ENCODE data around the gene RPA1.

The RPA1 gene

DNA sequence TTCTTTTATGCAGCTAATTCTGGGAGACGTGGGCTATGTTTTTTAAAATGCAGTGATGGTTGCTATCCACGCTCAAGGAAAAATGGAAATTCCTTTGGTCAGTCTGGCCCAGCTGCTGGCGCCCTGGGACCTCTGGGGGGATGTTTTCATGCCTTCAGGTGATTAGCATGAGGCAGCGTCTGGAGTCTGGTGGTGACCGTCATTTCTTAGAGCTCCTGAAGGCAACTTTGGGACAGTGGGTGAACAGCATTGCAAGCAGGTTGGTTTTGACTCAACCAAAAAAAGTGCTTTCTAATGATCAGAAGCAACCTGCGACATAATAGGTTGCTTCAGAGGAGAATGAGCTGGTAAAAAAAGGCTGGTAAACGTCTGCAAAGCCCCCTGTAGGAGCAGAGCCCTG, 82.3 kb downstream of the RPA1 start:
- no peak for DNase-seq

DNA sequence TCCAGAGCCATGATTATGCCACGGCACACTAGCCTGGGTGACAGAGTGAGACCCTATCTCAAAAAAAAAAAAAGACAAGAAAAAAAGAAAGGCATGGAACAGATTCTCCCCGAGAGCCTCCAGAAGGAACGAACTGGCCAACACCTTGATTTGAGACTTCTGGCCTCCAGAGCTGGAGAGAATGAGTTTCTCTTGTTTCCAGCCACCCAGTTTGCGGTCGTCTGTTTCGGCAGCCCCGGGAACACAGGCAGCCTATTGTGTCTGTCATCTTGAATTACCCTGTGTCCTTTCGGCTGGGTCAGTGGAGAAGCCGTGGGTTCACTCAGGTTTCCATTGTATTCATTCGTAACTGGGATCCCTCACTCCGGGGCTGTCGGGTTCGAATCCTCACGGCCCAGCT, 83.9 kb downstream of the RPA1 start:
- DNase-seq = no peak

DNA sequence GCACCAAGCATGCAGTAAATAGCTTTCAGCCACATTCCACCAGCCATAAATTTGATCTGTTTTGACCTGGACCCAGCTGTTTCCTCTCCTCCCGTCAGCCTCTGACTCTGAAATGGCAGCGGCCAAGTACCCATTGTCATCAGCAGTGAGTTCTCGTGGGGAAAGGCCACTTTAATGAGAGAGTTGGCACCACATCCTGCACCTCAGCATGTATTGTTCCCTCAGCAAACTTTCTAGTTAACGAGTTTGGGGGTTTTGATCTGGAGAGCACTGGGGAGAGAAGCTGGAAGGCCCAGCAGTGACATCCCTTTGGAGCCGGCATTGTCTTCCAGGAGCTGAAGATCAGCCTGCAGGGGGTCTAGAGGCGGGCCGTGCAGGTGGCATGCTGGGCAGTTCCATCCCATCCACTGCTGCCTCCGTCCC, 84.9 kb downstream of the RPA1 start:
- peak; percentile 26 for DNase-seq

DNA sequence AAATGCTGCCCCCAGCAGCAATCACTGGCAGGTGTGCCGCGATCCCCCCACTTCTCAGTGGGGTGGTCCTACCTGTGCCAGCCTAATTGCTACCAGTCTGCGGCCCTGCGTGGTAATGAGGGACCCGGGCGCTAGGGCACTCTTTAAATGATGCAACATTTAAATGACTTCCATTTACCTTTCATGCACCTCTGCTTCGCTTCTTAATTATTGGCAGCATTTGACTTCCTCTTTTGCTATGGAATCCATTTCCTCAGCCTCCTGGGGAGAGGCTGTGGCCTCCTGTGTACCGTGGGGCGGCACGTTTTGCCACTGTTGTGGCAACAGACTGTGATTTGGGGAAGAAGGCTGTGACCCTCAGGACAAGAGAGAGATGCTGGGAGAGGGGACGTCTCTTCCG, 86.1 kb downstream of the RPA1 start:
- DNase-seq = no peak

DNA sequence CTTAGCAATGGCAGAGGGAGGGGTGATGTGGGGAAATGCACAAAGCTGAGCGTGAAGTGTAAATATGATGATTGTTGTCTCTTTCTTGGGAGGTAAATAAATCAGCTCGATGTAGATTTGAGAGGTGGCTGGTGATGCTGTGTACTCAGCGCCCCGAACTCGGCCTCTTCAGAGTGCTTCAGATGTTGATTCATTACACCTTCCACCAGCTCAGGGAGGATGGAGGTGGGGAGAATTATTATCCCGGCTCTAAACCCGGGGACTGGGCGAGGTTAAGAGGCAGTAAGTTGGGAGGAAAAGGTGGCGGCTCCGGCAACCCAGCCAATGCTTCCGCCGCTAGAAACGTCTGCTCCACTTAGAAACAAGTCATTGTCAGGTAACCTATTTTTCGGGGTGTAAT, 86.5 kb downstream of the RPA1 start:
- peak; percentile 59 for DNase-seq

DNA sequence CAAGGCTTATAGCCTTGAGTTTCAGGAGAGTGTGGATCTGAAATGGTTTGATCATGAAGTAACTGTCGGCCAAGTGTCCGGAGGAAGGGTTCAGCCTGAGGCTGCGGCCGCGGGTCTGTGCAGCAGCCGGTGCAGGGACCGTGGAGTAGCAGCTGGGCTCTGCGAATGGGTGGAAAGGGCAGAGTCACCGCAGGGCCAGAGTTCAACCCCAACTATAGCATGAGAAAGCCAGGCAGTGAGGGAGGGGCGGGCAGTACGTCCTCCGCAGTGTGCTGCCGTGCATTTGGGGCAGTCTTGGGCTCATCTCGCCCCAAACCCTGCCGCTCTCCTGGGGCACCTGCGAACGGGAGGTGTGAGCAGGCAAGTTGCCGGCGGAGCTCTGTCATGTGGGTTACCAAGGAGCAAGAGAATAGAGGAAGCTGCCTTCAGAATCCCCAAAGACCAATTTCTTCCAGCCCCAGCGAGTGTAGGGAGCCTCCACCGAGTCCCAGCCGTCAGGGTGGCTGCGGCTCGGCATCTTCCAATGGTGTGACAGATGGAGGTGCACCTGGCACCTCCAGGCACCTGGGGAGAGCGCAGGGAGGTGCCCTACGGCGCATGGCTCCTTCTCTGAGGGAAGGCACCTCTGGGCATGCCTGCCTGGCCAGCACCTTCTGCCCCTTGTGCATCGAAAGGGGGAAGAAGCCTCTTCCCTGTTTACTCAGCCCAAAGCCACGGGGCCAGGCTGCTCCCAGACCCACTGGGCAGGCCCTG, 87.3 kb downstream of the RPA1 start:
- peak; percentile 96 for DNase-seq

DNA sequence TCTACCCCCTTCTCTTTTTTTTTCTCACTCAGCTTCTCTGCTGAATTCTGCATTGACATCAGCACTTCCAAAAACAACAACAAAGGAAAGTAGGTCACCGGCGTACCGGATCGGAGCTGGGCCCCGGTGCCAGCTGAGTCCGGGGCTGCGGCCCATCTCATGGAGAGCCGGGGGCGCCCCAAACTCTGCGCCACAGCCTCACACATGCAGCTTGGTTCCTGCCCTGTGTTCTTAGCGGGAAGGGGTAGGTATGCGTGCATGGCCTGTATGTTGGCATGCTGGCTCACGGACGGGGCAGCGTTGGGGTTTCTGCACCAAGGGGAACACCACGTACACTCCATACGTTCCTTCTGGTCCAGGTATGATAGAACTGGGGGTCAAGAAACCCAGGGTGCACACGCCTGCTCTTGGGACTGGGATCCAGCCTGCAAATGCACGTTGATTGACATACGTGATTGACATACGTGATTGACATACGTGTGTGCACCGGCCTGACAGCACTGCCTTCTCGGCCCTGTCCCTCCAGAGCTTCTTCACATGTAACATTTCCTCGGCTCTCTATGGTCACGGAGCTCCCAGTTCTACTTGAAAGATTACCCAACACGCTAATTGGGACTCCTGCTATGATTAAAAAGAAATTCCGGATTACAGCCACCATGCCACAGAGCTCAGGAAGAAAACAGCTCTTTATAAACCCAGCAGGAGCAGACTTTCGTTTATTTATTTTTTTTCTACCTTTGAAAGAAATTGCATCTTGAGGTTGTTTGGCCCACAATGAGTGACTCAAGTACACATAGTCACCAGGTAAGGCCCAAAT, 88.7 kb downstream of the RPA1 start:
- no peak for DNase-seq

DNA sequence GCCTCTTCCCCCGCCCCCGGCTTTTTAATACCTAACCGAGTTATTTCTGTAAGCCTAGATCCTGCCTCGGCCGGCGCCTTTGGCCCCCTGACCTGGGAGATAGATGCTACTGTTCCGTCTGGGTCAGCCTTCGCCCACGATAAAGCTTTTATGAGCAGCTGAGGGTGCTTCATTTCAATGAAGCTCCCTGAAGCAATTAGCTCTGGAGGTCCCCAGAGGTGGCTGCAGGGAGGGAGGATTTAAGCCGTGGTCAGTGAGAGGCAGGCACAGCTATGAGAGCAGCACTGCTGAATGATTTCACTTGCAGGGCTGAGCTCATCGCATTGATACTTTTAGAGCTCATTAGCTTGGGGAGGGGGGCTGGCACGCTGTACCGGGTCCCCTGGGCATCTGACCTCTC, 89.4 kb downstream of the RPA1 start:
- no peak for DNase-seq

DNA sequence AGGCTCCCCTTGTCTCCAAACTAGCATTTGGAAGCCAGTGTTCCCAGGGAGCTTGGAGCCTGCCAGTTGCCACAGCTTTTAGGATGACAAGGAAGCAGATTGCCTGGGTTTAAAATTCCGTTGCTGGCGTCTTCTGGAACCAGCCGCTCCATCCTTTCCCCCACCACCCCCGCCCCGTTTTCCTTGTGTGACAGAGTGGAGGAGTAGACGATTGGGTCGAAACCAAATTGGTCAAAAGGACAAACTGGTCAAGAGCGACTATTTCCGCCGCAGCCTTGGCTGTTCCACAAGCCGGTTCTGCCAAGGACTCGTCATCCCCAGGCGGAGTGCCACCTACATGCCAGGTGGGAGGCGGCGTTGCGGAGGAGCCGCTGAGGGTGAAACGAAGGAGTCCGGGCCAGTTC, 91.1 kb downstream of the RPA1 start:
- no peak for DNase-seq

DNA sequence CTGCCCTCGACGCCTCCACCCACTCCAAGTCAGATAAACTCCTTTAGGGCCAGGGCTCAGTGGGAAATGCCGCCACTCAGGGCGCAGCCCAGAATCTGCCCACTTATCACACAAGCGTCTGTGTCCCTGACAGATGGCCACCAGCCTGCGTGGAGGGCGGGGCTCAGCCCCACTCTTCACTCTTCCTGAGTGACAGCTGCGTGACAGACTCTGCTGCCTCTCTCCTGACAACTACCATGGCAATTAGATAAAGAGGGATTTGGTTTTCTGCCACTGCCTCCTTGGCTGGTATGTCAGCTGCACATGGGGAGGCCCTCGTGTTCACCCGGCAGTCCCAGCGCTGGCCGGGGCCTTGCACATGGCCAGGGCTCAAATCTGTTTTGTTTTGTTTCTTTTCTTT, 99.2 kb downstream of the RPA1 start:
- DNase-seq = peak; percentile 82

DNA sequence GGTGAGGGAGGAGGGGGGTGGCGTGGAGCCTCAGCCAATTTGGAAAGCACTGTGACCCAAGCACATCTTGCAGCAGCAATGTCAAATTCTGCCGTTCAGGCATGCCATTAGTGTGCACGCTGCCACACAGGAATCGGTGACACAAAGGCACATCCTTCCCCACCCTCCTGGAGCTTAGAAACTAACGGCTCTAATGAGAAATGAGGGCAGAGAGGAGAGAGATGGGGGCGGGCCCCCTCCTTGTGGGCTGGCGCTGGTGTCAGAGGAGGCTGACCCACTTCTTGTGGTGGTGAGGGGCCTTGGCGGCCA, 100.5 kb downstream of the RPA1 start:
- no peak for DNase-seq

DNA sequence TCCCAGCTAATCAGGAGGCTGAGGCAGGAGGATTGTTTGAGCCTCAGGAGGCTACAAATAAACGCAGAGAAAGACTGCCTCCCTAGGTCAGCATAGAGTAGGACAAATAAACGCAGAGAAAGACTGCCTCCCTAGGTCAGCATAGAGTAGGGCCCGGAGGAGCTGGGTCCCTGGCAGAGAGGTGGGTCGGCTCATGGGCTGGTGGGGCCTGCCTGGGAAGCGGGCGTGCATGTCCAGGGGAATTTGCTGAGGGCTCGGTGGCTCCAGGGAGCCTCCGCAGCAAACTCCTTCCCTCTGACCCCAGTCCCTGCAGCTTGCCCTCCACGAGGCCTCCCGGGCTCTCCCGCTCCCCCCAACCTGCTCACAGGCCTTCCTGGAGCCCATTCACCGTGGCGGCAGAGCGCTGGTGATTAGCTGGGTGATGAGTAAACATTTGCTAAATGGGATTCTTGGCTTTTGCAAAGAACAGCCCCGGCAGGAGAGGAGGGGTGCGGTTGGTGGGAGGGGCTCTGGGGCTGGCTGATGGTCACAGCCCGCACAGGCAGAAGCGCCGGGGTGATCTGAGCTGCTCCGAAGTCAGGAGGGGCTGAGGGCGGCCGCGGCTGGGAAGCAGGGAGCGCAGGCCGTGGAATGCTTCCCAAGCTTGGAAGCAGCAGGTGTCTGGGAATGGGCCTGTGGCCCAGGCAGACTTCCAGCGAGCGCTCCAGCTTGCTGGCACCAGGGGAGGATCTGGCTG, 102.2 kb downstream of the RPA1 start:
- DNase-seq = peak; percentile 41

DNA sequence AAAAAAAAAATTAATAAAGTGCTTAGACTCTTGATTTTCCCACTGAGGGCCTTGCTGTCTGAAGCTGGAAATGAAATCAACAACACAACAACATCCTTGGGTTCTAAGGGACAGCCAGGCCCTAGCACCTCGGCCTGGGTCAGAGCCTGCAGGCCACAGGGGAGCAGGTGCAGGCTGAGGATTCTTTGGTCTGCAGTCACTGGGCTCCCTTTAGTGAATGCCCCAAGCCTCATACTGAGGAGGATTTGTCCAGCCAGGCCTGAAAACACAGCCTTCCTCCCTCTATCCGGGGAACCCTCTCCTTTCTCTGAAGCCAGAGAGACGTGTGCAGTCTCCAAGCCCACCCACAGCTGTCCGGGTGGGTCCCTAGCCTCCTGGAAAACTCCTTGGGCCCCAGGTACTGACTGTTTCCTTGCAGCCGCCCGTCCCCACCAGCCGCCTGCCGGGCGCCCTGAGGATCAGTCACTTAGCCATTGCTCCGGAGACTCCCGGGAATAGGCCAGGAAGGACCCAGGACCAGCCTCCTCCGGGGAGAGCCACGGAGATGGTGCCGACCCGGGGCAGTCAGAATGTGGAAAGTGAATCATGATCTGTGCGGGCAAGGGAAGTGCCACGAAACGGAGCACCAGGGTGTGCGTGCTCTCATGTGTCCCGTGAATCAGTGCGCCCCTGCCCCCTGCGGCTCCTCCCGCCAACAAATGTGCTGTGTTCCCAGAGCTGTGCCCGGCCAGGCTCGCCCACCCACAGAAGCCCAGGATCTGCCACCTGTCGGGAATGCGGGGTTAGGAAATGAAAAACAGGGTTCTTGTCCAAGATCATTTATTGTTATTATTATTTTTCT, 104.3 kb downstream of the RPA1 start:
- no peak for DNase-seq

DNA sequence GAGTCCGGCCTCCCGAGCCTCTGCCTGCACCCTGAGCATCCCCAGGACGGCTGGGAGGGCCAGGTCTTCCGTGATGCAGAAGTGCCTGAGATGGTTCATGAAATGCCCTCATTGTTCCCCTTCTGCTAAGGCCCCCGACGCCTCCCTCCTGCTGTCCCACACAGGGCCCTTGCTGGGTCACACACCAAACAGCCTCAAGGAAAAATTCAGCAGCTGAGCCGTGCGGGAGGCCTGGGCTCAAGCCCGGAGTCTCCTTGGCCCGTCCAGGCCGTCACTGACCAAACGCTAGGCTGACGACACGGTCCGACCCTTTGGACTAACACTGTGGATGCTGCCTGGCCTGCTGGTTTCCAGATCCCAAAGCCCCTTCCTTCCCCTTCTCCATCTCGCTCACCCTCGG, 105.1 kb downstream of the RPA1 start:
- DNase-seq = no peak

DNA sequence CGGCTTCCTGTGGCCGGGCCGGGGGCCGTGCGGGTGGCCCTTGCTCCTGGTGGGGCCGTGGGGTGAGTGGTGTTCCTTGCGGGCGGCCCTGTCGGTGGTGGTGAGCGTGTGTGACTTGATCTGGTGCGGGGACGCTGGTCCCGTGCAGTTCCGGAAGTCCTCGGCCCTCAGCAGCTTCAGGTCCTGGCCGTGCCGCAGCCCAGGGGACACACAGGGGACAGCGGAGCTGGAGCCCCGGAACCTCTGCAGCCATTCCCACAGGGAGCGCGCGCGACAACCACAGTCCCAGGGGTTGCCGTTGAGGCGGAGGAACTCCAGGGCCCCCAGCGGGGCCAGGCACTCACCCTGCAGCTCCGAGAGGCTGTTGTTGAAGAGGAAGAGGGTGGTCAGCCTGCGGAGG, 107.0 kb downstream of the RPA1 start:
- DNase-seq = no peak

DNA sequence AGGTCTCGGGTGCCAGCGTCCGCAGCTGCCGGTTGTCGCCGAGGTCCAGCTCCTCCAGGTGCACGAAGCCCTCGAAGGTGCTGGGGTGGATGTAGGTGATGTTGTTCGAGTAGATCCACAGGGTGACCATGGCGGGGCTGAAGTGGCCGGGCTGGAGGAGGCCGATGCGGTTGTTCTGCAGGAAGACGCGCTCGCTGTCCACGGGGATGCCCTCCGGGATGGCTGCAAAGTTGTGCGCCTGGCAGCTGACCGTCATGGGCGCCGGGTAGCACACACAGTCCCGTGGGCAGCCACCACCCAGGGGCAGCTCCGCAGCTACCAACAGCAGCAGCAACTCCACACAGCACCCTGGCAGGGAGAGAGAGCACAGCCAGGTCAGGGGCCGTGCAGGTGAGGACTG, 107.7 kb downstream of the RPA1 start:
- DNase-seq = no peak

DNA sequence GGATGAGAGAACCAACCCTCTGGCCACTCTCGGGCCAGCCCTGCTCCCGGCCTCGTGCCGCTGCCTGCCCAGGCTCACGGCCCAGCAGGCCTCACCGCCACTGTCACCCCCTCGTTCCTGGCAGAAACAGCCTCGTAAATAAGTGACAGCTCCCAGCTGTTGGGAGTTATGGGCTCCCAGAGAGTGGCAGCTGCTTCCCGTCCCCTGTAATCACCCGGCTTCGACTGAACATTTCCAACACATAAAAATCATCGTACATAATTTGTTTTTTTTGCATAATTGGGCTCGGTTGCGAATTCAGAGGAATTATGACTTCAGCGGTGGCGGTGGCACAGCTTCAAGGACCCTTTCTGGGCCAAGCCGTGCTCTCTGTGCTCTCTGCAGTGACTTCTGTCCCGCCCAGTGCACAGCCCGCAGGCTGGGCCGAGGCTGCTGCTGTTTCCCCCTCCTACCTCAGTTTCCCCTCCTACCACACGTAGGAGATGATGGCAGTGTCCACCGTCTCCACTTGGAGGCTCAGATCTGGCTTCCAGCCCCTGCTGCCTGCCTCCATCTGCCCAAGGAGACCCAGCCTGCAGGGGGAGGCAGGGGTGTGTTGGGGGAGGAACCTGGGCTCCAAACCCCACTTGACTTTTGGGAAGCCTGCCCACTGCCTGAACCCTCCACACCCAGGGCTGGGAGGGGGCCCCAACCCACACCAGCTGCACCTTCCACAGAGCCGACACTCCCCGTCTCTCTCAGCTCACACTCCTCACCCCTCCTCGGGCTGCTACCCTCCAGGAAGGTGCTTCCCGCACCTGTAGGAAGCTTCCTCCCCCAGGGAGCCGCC, 110.4 kb downstream of the RPA1 start:
- peak; percentile 82 for DNase-seq

DNA sequence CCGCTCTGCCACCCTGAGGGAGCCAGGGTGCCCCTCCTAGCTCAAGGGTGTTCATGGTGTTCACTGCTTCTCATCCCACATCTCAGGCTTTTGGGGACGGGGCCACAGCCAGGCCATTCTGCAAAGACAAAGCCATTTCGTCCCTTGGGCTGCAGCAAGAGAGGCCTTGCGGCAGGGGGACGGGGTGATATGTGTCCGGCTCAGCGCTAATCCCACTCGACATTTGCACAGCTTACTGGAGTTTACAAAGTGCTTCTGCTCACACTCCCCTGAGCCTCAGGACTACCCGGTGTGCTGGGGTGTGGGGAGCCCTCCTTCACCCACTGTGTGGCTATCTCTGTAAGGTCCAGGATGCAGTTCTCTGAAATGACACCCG, 111.0 kb downstream of the RPA1 start:
- DNase-seq = no peak

DNA sequence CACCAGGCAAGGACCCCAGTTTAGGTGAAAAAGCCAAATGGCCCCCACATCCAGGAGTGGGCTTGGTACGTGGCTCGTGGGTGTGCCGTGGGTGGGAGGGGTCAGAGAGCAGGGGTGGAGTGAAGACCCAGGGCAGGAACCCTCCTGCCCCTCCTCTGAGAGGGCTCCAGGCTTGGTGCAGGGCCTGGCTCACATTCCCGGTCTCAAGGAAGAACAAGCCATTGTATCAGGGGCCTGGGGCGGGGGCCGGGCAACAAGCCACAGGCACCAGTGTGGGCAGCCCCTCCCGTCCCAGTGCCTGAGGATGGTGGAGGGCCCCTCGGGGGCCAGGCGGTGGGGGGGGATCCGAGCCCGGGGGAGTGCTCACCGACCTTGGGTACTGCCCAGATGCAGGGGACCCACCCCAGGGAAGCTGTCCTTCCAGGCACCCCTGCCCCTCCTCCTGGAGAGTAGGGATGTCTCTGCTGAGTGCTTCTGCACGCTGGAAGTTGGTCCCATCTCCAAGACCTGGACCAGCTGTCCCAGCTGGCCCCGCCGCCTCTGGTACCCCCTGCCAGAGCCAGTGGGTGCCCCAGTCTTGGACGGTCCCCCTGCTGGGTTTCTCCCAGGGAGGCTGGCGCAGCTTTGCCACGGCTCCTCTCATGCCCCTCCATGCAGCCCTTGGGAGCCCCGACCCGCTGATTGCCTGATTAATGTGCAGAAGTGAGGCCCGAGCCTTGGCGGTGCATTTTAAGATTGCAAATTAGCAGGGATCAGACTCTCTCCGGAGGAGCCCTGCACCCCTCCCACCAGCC, 111.7 kb downstream of the RPA1 start:
- DNase-seq = no peak

DNA sequence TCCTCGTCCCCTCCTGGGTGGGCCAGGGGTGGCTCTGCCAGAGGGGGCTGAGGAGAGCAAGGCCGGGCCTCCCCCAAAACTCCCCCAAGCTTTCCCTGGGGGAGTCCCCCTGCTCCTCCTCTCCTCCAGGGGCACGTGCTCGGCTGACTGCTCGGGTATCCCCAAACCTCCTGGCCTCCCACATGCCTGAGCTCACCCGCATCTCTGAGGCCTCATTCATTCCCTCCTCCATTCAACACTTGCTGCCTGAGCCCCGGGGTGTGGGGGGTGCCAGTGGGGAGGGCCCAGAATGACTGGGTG, 112.2 kb downstream of the RPA1 start:
- no peak for DNase-seq

DNA sequence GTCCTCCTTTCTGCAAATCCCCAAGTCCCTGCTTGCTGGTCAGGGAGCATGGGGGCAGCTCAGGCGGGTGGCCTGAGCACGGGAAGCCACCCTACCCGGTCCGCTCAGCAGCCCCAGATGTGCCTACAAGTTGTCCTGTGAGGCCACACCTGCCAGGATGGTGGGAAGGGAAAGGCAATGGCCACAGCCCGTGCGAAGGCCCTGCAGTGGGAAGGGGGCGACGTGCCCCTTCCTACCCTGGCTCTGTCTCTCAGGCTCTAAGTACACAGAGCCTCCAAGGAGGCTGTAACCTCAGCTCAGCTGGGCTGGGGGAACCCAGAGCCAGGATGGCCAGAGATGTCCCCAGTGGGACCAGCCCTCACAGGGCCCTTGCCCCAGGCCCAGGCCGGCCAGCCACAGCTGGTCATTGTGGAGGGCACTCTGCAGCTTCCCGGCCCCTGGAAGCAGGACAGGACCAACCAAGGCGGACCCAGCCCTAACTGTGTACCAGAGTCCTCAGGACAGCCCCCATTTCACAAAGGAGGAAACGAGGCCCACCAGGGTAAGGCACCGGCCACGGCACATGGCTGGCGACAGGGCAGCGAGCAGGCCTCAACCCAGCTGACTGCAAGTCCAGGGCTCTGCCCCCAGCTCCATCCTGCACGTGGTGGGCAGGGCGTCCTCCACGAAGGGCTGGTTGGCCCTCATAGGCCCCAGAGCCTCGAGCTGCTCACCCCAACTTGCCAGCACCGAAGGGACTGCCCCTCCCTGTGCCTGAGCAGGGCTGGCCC, 113.0 kb downstream of the RPA1 start:
- DNase-seq = no peak
